GM12891 (cell line): Measurements from ENCODE around the gene CAPNS1.
A peak's percentile ranks its signal among the peaks of the same experiment; 100 is the strongest.

Experiments
- DNase-seq: peaks from one replicate; pipeline ENCODE4 v3.0.0; 2011; ENCODE audit warnings: low spot score; ENCODE audit not compliant: insufficient read length
- FAIRE-seq: peaks from 2 replicates; lab custom pipeline; 2011; peaks lifted over from hg19 to GRCh38; lab: Jason Lieb, UNC
- PAX5 ChIP-seq: IDR thresholded peaks from 2 replicates; pipeline ENCODE4 v1.6.1; 2011; ENCODE audit warnings: low read length, moderate library complexity, mild to moderate bottlenecking; ENCODE audit not compliant: insufficient read depth, severe bottlenecking
- POLR2A ChIP-seq: IDR thresholded peaks from 2 replicates; pipeline ENCODE4 v1.6.1; 2011; ENCODE audit warnings: low read depth, low read length, control low read depth
- POLR2AphosphoS5 ChIP-seq: IDR thresholded peaks from 2 replicates; pipeline ENCODE4 v1.6.1; 2011; ENCODE audit warnings: low read depth, low read length, control low read depth
- POU2F2 ChIP-seq: IDR thresholded peaks from 2 replicates; pipeline ENCODE4 v1.6.1; 2011; ENCODE audit warnings: low read depth, mild to moderate bottlenecking, control low read depth, low read length, moderate library complexity
- SPI1 ChIP-seq: IDR thresholded peaks from 2 replicates; pipeline ENCODE4 v1.6.1; 2011; ENCODE audit warnings: low read depth, low read length, control low read depth
- TAF1 ChIP-seq: IDR thresholded peaks from 2 replicates; pipeline ENCODE4 v1.6.1; 2011; ENCODE audit warnings: low read depth, low read length, control low read depth

Gene CAPNS1

GRCh38 chr19:36113425-36113824, 26.4 kb upstream of the CAPNS1 start:
- FAIRE-seq: no peak
- TF ChIP-seq SPI1 (no peak), POLR2A (no peak), PAX5 (no peak), TAF1 (no peak), POLR2AphosphoS5 (no peak), POU2F2 (no peak)

DNA sequence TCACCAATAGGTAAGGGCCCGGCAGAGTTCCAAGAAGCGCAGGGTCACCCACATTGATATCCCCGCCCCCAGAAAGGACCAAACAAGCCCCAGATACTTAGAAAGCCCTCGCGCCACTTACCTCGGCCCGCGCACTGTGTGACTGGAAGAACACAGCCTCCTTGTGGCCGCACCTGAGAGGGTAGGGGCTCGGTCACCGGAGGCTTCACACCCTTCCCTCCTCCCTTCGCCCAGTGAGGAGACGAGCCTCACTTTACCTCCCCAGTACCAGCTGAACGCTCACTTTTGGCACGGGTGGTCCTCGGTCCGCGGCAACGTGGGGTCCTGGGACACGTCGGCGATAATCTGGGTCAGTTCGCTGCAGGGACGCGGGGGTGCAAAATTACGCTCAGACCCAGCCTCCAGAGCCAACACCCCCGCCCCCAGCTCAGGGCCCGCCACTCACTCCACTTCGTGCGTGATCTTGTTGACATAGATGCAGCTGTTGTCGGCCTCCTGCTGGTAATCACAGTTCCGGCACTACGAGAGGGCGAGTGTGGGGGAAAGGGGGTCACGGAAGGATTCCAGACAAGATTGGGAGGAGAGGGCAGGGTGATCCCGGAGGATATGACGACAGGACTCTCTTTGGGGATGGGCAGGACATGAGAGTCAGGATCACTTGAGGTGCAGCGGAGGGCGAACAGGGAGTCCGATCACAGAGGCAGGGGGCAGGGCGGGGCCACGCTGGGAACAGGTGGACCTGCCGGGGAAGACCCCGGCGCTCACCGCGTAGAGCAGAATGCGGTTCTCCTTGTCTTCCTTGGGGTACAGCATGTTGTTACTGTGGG, 25.8 kb upstream of the CAPNS1 start:
- FAIRE-seq (peak; percentile 52), DNase-seq (no peak)
- TF ChIP-seq POLR2A: no peak

More at GRCh38 chr19:36113425-36113824, 26.4 kb upstream of the CAPNS1 start:
- no peak for DNase-seq

DNA sequence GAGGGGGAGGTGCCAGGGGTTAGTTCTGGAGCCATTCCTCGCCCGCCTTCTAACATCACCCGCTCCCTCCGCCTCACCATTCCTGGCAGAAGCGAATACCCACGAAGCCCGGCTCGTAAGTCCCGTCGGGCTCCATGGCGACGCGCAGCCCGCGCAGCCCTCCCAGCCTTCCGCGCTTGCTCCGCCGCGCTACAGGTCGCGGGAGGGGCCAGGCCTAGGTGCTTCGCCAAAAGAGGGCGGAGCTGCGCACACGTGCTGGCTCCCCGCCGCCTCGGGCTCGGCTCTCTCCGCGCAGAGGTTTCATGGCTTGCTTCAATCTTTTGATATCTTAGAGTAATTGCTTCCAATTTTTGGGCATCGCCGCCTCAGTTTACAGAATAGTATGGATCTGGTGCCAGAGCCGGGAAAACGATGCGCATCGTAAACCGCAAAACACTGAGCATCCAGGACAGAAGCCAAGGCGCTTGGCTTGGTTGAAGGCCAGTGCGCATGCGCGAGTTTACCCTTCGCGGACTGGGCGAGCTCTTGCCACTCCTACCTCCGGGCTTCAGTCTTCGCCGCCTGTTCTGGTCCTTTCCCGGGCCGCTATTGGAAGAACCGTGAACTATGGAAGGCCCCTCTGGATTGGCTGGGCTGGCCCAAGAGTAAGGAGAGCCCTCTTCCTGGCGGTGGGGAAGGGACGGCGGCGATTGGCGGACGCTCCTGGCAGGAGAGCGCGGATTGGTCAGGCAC, 25.0 kb upstream of the CAPNS1 start, which contains the start of gene POLR2I:
Gene POLR2I (minus strand): TSS at position 155 of the 732 bp plus-strand sequence. CDS start 19 bp downstream, at position 136.
- FAIRE-seq (peak; percentile 99), DNase-seq (peak; percentile 96)
- TF ChIP-seq TAF1 (peak; percentile 68), POLR2AphosphoS5 (peak; percentile 49), POLR2A (peak; percentile 75; the same call in 1 of the 2 replicates), POU2F2 (0 out of 2 replicates have a peak, but pooled peaks have one; percentile 20), SPI1 (no peak)

DNA sequence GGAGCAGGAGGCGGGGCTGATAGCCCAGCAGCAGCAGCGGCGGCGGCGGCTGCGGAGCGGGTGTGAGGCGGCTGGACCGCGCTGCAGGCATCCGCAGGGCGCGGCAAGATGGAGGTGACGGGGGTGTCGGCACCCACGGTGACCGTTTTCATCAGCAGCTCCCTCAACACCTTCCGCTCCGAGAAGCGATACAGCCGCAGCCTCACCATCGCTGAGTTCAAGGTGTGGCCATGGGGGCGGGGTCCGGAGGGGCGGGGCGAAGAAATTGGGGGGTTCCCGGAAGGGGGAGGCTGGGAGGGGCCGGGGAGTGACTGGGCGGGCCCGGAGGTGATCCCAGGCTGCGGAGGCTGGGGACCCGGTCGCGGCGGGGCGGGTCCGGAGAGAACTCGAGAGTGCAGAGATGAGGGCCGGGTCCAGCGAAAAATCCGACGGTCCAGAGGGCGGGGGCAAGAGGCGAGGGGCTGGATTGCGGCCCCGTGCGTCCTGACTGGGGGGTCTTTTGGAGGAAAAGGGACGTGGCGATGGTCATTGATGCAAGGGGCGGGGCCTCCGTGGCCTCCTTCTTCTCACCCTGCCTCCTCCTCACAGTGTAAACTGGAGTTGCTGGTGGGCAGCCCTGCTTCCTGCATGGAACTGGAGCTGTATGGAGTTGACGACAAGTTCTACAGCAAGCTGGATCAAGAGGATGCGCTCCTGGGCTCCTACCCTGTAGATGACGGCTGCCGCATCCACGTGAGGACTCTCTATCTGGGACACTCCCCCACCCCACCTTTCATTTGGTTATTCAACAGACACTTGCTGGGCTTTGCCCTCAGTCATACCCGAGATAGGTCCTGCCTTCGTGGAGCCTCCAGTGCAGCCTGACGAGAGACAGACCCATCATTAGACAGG, 24.2 kb upstream of the CAPNS1 start, which contains the start of gene TBCB:
Gene TBCB (plus strand): TSS at position 16 of the 891 bp plus-strand sequence. CDS start 93 bp downstream, at position 109.
- TF ChIP-seq POU2F2: no peak
- TF ChIP-seq POLR2A: peak; percentile 68; the same call in 1 of the 2 replicates
- no peak for TF ChIP-seq PAX5
- TF ChIP-seq TAF1: peak; percentile 76
- TF ChIP-seq POLR2AphosphoS5: peak; percentile 71; the same call in 1 of the 2 replicates
- no peak for FAIRE-seq
- peak; percentile 86 for DNase-seq

- TF ChIP-seq POU2F2 (no peak), TAF1 (no peak), PAX5 (no peak), POLR2A (no peak), SPI1 (no peak), POLR2AphosphoS5 (no peak)
- no peak for FAIRE-seq
- DNase-seq: no peak
Observed at GRCh38 chr19:36116344-36116637, 23.6 kb upstream of the CAPNS1 start.

- FAIRE-seq: no peak
- no peak for DNase-seq
- TF ChIP-seq POU2F2 (no peak), TAF1 (no peak), PAX5 (no peak), SPI1 (no peak), POLR2AphosphoS5 (no peak), POLR2A (no peak)
Observed at GRCh38 chr19:36120092-36120983, 19.5 kb upstream of the CAPNS1 start.

DNA sequence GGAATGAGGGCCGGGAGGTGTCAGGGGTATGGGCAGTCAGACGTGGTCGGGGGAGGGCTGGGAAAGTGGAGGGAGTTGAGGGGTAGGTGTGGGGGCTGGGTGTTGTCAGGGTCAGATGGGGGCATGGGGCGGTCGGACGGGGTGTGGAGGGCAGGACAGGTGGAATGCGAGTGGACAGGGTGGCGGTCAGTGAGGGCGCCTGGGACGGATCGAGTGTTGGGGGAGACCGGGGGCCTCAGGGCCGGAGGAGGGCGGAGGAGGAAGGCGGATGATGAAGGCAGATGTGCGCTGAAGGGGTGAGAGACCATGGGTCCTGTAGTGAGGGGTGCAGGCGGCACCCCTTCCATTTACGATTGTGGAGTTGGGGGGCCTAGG, 18.9 kb upstream of the CAPNS1 start:
- DNase-seq: no peak
- FAIRE-seq: no peak
- TF ChIP-seq POLR2A (no peak), TAF1 (no peak), PAX5 (no peak), SPI1 (no peak), POLR2AphosphoS5 (no peak), POU2F2 (no peak)

- no peak for TF ChIP-seq POU2F2
- TF ChIP-seq SPI1: no peak
- TF ChIP-seq POLR2AphosphoS5: no peak
- TF ChIP-seq TAF1: no peak
- TF ChIP-seq PAX5: no peak
- TF ChIP-seq POLR2A: no peak
- DNase-seq (no peak), FAIRE-seq (no peak)
Observed at GRCh38 chr19:36121486-36122124, 18.3 kb upstream of the CAPNS1 start.
